ENCODE data around the gene CTSF. TPM values are rescaled to one million over a fixed set of nuclear protein-coding genes. Genes with fewer than 3 reads are reported as not detected.

Gene CTSF
- total RNA-seq, 1 experiment from 2014 or later = 4.9 TPM

DNA sequence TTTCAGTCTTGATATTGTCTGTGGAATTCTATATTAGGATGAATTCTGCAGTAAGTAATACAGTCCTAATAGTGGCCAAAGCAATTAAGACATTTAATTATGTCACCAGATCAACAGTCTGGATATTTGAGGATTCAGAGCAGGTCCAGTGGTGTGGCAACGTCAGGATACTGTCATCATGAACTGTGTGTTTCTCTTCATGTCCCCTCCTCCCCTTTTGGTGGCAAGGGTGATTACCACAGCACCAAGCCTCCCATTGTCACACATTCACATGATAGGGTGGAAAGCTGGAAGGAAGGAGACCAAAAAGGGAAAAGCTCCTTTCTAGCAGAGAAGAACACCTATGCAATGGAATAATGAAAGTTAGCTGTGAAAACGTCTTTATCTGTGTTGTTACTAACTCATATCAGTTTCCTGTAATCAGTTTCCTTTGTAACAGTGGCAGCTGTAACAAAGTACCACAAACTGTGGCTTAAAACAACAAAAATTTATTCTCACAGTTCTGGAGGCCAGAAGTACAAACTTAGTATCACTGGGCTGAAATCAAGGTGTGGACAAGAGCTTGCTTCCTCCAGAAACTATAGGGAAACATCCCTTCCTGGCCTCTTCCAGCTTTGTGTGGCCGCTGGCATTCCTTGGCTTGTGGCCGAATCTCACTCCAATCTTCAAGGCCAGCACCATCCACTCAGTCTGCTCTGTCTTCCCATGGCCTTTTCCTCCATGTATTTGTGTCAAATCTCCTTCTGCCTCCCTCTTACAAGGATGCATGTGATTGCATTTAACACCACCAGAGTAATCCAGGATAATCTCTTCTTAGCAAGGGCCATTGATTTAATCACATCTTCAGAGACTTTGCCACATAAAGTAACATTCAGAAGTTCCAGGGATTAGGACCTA is 41.6 kb upstream of the CTSF start (continued):
- TF ChIP-seq, protein P1, sequence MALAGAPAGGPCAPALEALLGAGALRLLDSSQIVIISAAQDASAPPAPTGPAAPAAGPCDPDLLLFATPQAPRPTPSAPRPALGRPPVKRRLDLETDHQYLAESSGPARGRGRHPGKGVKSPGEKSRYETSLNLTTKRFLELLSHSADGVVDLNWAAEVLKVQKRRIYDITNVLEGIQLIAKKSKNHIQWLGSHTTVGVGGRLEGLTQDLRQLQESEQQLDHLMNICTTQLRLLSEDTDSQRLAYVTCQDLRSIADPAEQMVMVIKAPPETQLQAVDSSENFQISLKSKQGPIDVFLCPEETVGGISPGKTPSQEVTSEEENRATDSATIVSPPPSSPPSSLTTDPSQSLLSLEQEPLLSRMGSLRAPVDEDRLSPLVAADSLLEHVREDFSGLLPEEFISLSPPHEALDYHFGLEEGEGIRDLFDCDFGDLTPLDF (CRISPR knock-in tag; IDR thresholded peaks at IDR 0.05) = no peak
- TF ChIP-seq, protein P2, sequence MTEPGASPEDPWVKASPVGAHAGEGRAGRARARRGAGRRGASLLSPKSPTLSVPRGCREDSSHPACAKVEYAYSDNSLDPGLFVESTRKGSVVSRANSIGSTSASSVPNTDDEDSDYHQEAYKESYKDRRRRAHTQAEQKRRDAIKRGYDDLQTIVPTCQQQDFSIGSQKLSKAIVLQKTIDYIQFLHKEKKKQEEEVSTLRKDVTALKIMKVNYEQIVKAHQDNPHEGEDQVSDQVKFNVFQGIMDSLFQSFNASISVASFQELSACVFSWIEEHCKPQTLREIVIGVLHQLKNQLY (CRISPR knock-in tag; IDR thresholded peaks at IDR 0.05) = no peak
- TF ChIP-seq ZNF121 (CRISPR knock-in tag; IDR thresholded peaks at IDR 0.05) (no peak), RORB (CRISPR knock-in tag; IDR thresholded peaks at IDR 0.05) (no peak), NR1H2 (CRISPR knock-in tag; IDR thresholded peaks at IDR 0.05) (no peak), NFYB (CRISPR knock-in tag; conservative IDR thresholded peaks at IDR 0.05; ENCODE audit: low read depth) (no peak), ZNF396 (CRISPR knock-in tag; IDR thresholded peaks at IDR 0.05; ENCODE audit: borderline replicate concordance) (no peak)
- TF ChIP-seq, protein P3, sequence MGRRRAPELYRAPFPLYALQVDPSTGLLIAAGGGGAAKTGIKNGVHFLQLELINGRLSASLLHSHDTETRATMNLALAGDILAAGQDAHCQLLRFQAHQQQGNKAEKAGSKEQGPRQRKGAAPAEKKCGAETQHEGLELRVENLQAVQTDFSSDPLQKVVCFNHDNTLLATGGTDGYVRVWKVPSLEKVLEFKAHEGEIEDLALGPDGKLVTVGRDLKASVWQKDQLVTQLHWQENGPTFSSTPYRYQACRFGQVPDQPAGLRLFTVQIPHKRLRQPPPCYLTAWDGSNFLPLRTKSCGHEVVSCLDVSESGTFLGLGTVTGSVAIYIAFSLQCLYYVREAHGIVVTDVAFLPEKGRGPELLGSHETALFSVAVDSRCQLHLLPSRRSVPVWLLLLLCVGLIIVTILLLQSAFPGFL (CRISPR knock-in tag; IDR thresholded peaks at IDR 0.05; ENCODE audit: borderline replicate concordance) = no peak
- TF ChIP-seq, protein P4, sequence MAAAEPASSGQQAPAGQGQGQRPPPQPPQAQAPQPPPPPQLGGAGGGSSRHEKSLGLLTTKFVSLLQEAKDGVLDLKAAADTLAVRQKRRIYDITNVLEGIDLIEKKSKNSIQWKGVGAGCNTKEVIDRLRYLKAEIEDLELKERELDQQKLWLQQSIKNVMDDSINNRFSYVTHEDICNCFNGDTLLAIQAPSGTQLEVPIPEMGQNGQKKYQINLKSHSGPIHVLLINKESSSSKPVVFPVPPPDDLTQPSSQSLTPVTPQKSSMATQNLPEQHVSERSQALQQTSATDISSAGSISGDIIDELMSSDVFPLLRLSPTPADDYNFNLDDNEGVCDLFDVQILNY (CRISPR knock-in tag; IDR thresholded peaks at IDR 0.05) = no peak

DNA sequence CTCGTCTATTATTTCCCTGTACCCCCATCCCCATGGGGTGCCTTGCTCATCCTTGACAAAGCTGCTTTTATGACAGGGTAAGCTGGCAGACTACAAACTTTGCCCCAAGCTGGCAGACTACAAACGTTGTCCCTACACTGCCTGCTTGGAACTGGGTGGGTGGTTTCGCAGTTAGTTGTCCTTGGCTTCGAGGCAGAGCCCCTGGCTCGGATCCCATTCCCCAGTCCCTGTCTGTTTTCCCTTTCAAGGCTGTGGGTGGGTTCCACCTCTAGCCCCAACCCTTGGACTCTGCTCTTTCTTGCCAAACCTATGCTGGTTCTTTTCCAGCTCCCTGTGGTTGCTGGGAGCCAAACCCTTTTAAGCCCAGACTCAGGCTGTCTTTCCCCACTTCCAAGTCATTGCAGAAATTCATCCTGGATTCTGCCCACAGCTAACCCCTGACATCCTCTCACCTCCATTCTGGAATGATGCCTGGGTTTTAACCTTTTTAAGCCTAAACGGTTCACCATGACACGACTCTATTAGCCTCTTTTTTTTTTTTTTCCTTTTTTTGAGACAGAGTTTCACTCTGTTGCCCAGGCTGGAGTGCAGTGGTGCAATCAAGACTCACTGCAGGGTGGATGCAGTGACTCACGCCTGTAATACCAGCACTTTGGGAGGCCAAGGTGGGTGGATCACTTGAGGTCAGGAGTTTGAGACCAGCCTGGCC is 38.9 kb upstream of the CTSF start:
- POLR2A ChIA-PET = interaction anchor here (1.0 kb wide), 1 partner anchor 26 kb away, joined by 3 read pairs; no protein-coding TSS in a partner anchor
- no peaks in the 10 kb centered on the region; the same call in 1 of the 2 replicates for H3K27me3 Mint-ChIP-seq (ENCODE audit: low read depth)
- no peak for ATAC-seq
- peaks cover 5% of the 10 kb centered on the region for H3K9me3 Mint-ChIP-seq
- H3K4me3 Mint-ChIP-seq = no peak overlapping the region
- H3K36me3 Mint-ChIP-seq = peaks cover 15% of the 10 kb centered on the region
- CTCF ChIA-PET = no interaction called here
- no peak for DNase-seq (ENCODE audit: low spot score)
- no peak overlapping the region for H3K27ac Mint-ChIP-seq
- no peaks in the 10 kb centered on the region for H3K4me1 Mint-ChIP-seq
- TF ChIP-seq ZNF317 (CRISPR knock-in tag; IDR thresholded peaks at IDR 0.05; ENCODE audit: borderline replicate concordance, low read depth) (no peak), SOX15 (CRISPR knock-in tag; IDR thresholded peaks at IDR 0.05) (no peak), HMGA2 (CRISPR knock-in tag; IDR thresholded peaks at IDR 0.05) (no peak), ZNF671 (CRISPR knock-in tag; IDR thresholded peaks at IDR 0.05) (no peak), ZNF416 (CRISPR knock-in tag; IDR thresholded peaks at IDR 0.05) (no peak), ZNF121 (CRISPR knock-in tag; IDR thresholded peaks at IDR 0.05) (no peak)
- TF ChIP-seq, protein P5, sequence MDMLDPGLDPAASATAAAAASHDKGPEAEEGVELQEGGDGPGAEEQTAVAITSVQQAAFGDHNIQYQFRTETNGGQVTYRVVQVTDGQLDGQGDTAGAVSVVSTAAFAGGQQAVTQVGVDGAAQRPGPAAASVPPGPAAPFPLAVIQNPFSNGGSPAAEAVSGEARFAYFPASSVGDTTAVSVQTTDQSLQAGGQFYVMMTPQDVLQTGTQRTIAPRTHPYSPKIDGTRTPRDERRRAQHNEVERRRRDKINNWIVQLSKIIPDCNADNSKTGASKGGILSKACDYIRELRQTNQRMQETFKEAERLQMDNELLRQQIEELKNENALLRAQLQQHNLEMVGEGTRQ (CRISPR knock-in tag; IDR thresholded peaks at IDR 0.05) = no peak
- TF ChIP-seq, protein P6, sequence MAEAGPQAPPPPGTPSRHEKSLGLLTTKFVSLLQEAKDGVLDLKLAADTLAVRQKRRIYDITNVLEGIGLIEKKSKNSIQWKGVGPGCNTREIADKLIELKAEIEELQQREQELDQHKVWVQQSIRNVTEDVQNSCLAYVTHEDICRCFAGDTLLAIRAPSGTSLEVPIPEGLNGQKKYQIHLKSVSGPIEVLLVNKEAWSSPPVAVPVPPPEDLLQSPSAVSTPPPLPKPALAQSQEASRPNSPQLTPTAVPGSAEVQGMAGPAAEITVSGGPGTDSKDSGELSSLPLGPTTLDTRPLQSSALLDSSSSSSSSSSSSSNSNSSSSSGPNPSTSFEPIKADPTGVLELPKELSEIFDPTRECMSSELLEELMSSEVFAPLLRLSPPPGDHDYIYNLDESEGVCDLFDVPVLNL (CRISPR knock-in tag; IDR thresholded peaks at IDR 0.05; ENCODE audit: borderline replicate concordance, low read depth) = no peak
- TF ChIP-seq, protein P7, sequence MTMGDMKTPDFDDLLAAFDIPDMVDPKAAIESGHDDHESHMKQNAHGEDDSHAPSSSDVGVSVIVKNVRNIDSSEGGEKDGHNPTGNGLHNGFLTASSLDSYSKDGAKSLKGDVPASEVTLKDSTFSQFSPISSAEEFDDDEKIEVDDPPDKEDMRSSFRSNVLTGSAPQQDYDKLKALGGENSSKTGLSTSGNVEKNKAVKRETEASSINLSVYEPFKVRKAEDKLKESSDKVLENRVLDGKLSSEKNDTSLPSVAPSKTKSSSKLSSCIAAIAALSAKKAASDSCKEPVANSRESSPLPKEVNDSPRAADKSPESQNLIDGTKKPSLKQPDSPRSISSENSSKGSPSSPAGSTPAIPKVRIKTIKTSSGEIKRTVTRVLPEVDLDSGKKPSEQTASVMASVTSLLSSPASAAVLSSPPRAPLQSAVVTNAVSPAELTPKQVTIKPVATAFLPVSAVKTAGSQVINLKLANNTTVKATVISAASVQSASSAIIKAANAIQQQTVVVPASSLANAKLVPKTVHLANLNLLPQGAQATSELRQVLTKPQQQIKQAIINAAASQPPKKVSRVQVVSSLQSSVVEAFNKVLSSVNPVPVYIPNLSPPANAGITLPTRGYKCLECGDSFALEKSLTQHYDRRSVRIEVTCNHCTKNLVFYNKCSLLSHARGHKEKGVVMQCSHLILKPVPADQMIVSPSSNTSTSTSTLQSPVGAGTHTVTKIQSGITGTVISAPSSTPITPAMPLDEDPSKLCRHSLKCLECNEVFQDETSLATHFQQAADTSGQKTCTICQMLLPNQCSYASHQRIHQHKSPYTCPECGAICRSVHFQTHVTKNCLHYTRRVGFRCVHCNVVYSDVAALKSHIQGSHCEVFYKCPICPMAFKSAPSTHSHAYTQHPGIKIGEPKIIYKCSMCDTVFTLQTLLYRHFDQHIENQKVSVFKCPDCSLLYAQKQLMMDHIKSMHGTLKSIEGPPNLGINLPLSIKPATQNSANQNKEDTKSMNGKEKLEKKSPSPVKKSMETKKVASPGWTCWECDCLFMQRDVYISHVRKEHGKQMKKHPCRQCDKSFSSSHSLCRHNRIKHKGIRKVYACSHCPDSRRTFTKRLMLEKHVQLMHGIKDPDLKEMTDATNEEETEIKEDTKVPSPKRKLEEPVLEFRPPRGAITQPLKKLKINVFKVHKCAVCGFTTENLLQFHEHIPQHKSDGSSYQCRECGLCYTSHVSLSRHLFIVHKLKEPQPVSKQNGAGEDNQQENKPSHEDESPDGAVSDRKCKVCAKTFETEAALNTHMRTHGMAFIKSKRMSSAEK (CRISPR knock-in tag; IDR thresholded peaks at IDR 0.05; ENCODE audit: borderline replicate concordance) = no peak
- TF ChIP-seq, protein P4 (CRISPR knock-in tag; IDR thresholded peaks at IDR 0.05) = no peak
- TF ChIP-seq, protein P8, sequence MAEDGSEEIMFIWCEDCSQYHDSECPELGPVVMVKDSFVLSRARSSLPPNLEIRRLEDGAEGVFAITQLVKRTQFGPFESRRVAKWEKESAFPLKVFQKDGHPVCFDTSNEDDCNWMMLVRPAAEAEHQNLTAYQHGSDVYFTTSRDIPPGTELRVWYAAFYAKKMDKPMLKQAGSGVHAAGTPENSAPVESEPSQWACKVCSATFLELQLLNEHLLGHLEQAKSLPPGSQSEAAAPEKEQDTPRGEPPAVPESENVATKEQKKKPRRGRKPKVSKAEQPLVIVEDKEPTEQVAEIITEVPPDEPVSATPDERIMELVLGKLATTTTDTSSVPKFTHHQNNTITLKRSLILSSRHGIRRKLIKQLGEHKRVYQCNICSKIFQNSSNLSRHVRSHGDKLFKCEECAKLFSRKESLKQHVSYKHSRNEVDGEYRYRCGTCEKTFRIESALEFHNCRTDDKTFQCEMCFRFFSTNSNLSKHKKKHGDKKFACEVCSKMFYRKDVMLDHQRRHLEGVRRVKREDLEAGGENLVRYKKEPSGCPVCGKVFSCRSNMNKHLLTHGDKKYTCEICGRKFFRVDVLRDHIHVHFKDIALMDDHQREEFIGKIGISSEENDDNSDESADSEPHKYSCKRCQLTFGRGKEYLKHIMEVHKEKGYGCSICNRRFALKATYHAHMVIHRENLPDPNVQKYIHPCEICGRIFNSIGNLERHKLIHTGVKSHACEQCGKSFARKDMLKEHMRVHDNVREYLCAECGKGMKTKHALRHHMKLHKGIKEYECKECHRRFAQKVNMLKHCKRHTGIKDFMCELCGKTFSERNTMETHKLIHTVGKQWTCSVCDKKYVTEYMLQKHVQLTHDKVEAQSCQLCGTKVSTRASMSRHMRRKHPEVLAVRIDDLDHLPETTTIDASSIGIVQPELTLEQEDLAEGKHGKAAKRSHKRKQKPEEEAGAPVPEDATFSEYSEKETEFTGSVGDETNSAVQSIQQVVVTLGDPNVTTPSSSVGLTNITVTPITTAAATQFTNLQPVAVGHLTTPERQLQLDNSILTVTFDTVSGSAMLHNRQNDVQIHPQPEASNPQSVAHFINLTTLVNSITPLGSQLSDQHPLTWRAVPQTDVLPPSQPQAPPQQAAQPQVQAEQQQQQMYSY (CRISPR knock-in tag; IDR thresholded peaks at IDR 0.05) = no peak

Measured in WTC11 (cell line).